Measurements from ENCODE around the gene PGLYRP2.

The PGLYRP2 gene

DNA sequence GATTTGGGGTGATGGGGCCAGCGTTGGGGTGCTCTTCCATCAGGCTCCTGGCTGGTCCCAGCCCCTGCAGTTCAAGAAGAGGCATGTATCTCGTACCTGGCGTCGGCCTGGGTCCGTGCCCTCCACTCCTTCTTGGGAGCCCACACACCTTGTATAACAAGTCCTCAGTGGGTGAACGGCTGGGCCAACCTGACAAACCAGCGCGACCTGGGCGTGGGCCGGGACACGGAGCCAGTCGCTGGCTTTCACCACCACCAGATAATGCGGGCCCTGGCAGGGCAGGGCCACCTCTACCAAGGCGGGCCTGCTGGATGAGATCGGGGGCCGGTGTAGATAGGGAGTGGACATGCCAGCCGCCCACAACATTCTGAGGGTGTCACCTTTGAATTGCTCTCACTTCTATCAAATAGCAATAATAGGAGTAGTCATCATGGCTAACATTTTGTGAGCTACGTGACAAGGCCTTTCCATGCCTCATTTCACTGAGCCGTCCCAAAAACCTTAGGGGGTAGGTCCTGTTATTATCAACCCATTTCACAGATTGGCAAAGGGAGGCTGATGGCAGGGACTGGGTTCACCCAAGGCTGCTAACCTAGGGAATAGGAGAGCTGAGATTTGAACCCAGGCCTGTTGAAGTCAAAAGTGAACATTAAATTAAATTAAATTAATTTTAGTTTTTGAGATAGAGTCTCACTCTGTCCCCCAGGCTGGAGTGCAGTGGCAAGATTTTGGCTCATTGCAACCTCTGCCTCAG lies 32.5 kb upstream of the PGLYRP2 start:
- Histone ChIP-seq H3K4me1 (ENCODE audit: control insufficient read depth, insufficient read depth, low read length) (no peaks in the 10 kb centered on the region), H3K27ac (ENCODE audit: insufficient read depth, low read depth, low read length, poor library complexity, severe bottlenecking) (no peak overlapping the region), H3K36me3 (ENCODE audit: control insufficient read depth, insufficient read depth, low read length) (no peaks in the 10 kb centered on the region), H3K27me3 (ENCODE audit: control insufficient read depth, insufficient read depth, low read length, poor library complexity, severe bottlenecking) (no peaks in the 10 kb centered on the region), H3K4me3 (ENCODE audit: insufficient read depth, low read depth, low read length) (no peak overlapping the region), H3K9me3 (ENCODE audit: control insufficient read depth, low read length) (peaks cover 11% of the 10 kb centered on the region)
- 88% methylated on average over 19 of the region's 19 CpGs for WGBS, 2 experiments

DNA sequence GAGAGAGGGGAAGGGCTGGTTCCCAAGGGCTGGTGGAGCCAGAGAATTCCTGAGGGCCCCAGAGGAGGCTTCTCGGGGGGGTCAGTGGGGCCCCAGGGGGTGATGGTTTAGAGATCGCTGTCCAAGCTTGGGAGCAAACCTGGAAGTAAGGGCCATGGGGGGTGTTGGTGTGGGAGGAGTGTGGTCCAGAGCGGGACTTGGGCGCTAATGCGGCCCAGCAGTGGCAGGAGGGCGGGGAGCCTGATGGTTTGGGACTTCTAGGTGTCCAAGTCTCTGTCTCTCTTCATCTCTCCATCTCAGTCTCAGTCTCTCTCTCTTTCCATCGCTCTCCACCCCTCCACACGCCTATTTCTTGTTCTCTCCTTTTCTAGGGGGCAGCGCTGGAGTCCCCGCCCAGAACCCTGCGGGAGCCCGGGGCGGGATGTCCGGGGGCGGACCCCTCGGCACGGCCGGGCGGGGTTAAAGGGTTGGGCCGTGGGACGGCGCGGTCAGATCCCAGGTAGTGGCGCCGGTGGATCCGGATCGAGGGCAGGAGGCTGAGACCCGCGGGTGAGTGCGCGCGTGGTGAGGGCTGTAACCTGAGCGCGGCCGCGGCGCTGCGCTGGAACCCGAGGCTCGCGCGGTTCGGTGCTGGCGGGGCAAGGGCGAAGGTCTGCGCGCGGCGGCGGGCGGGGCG lies 28.9 kb upstream of the PGLYRP2 start, which contains the start of gene CYP4F22:
CYP4F22 (plus strand) TSS at position 491 of the 676 bp plus-strand sequence. CDS start 16,812 bp downstream, outside the sequence.
- no peak within 1 kb of the TSS for H3K27ac ChIP-seq (ENCODE audit: insufficient read depth, low read depth, low read length, poor library complexity, severe bottlenecking)
- 86 to 87% methylated on average over 52 of the region's 52 CpGs for WGBS, 2 experiments
- no peak within 1 kb of the TSS for H3K4me3 ChIP-seq (ENCODE audit: insufficient read depth, low read depth, low read length)
- H3K4me1 ChIP-seq (ENCODE audit: control insufficient read depth, insufficient read depth, low read length) = no peaks in the 10 kb centered on the region
- no peaks in the 10 kb centered on the region for H3K36me3 ChIP-seq (ENCODE audit: control insufficient read depth, insufficient read depth, low read length)
- H3K27me3 ChIP-seq (ENCODE audit: control insufficient read depth, insufficient read depth, low read length, poor library complexity, severe bottlenecking) = no peaks in the 10 kb centered on the region
- peaks cover 8% of the 10 kb centered on the region for H3K9me3 ChIP-seq (ENCODE audit: control insufficient read depth, low read length)

DNA sequence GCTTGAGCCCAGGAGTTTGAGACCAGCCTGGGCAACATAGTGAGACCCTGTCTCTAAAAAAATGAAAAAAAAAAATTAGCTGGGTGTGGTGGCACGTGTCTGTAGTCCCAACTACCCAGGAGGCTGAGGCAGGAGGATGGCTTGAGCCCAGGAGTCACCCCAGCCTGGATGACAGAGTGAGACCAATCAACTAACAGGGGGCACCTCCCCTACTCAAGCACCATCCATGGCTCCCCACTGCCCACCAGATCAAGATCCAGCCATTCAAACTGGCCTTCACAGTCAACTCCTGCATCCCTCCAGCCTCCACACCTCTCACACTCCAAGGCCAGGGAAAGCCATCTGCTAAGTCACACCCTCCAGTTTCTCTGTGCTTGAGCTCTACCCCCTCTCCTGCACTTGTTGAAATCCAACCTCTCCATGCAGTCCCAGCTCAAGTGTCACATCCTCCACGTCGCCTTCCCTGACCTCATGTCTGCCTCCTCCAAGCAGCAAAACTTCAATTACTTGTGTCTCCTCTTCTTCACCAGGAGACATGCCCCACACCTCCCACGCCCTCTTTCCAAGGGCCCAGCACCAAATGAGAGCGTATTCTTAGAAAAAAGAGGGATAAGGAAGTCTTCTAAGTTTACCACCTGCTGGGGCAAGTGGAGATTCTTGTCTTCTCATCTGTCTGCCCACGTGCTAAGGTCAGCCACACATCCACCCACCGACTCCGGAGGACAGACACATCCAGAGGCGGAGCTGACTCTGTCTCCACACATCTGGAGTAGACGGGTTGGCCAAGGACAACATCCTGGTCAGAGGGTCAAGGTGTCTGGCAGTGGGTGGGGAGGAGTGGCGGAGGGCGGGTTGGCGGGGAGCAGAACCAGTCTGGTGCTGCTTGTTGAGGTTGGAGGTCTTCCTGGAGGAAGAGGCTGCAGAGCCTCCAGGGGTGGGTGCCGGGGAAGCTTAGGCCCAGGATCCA lies 28.1 kb upstream of the PGLYRP2 start:
- Histone ChIP-seq H3K36me3 (ENCODE audit: control insufficient read depth, insufficient read depth, low read length) (no peaks in the 10 kb centered on the region), H3K27me3 (ENCODE audit: control insufficient read depth, insufficient read depth, low read length, poor library complexity, severe bottlenecking) (no peaks in the 10 kb centered on the region), H3K9me3 (ENCODE audit: control insufficient read depth, low read length) (peaks cover 8% of the 10 kb centered on the region), H3K4me3 (ENCODE audit: insufficient read depth, low read depth, low read length) (no peak overlapping the region), H3K4me1 (ENCODE audit: control insufficient read depth, insufficient read depth, low read length) (no peaks in the 10 kb centered on the region), H3K27ac (ENCODE audit: insufficient read depth, low read depth, low read length, poor library complexity, severe bottlenecking) (no peak overlapping the region)
- WGBS, 2 experiments = 75% methylated on average over 14 of the region's 14 CpGs

DNA sequence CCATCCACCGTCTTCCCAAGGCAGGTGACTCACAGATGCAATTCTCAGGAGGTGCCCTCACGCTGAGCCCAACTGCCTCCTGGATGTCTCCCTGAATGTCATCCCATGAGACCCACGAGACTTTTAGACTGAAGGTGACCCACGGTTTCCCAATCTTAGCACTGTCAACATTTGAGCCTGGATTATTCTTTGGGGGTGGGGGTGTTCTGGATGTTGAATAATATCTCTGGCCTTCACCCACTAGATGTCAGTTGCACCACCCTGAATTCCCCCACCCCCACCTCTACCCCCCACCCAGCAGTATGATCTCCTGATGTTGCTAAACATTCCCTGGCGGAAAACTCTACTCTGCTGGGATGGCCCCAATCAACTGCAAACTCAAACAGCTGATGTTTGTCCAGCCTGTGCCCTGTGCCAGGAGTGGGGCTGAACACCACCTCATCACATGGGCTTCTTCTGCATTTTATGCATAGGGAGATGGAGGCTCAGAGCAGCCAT lies 26.8 kb upstream of the PGLYRP2 start:
- 76 to 80% methylated on average over 5 of the region's 5 CpGs for WGBS, 2 experiments
- Histone ChIP-seq H3K9me3 (ENCODE audit: control insufficient read depth, low read length) (peaks cover 4% of the 10 kb centered on the region), H3K27ac (ENCODE audit: insufficient read depth, low read depth, low read length, poor library complexity, severe bottlenecking) (no peak overlapping the region), H3K4me1 (ENCODE audit: control insufficient read depth, insufficient read depth, low read length) (no peaks in the 10 kb centered on the region), H3K4me3 (ENCODE audit: insufficient read depth, low read depth, low read length) (no peak overlapping the region), H3K27me3 (ENCODE audit: control insufficient read depth, insufficient read depth, low read length, poor library complexity, severe bottlenecking) (no peaks in the 10 kb centered on the region), H3K36me3 (ENCODE audit: control insufficient read depth, insufficient read depth, low read length) (no peaks in the 10 kb centered on the region)

DNA sequence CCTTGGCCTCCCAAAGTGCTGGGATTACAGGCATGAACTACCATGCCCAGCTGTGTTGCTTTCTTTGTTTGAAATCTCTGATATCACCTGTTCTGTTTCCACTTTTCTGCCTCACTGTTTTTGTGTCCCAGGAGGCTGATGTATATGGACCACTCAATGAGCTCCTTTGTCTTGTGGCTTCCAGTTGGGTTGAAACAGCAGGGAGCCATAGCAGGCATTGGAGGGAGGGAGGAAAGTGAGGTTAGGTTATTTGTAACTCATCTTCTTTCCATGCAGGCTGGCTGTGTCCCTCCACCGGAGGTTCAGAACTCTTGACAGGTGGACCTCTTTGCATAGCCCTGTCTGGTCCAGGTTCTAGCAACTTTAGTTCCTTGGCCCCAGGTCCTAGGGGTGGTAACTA lies 23.0 kb upstream of the PGLYRP2 start:
- no peaks in the 10 kb centered on the region for H3K36me3 ChIP-seq (ENCODE audit: control insufficient read depth, insufficient read depth, low read length)
- no peaks in the 10 kb centered on the region for H3K27me3 ChIP-seq (ENCODE audit: control insufficient read depth, insufficient read depth, low read length, poor library complexity, severe bottlenecking)
- 96 to 97% methylated on average over 1 of the region's 1 CpG for WGBS, 2 experiments
- no peak overlapping the region for H3K4me3 ChIP-seq (ENCODE audit: insufficient read depth, low read depth, low read length)
- peaks cover 14% of the 10 kb centered on the region for H3K9me3 ChIP-seq (ENCODE audit: control insufficient read depth, low read length)
- no peak overlapping the region for H3K27ac ChIP-seq (ENCODE audit: insufficient read depth, low read depth, low read length, poor library complexity, severe bottlenecking)
- no peaks in the 10 kb centered on the region for H3K4me1 ChIP-seq (ENCODE audit: control insufficient read depth, insufficient read depth, low read length)

DNA sequence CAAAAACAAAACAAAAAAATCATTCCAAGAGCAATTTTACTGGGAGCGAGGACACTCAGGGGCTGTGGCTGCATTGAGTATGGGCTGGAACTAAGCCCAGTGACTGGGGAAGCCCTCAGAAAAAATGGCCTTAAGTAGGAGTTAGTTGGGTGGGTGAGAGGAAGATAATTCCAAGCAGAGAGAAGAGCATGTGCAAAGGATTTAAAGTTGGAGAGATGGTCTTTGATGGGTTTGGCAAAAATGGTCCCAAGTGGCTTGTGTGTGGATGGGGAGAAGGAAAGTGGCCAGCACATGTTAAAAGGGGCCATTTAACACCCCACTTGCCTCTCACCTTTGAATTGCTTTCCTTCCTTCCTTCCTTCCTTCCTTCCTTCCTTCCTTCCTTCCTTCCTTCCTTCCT lies 22.3 kb upstream of the PGLYRP2 start:
- H3K27ac ChIP-seq (ENCODE audit: insufficient read depth, low read depth, low read length, poor library complexity, severe bottlenecking) = no peak overlapping the region
- 77 to 79% methylated on average over 1 of the region's 1 CpG for WGBS, 2 experiments

DNA sequence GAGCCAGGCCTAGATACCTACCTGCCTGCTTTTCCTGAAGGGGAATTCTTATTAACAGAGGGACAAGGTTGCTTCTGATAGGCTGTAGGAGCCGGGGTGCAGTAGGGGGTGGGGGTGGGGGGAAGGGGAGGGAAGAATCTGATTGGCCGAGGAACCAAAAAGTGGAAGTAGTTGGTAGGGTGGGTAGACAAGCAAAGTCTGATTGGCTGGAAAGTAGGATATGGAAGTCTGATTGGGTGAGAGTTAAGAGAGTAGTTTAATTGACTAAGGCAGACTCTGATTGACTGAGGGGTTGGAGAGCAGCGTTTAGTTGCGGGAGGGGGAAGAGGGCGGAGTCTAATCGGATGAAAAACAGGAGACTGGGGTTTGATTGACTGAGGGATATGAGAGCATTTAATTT lies 19.6 kb upstream of the PGLYRP2 start:
- H3K27me3 ChIP-seq (ENCODE audit: control insufficient read depth, insufficient read depth, low read length, poor library complexity, severe bottlenecking) = no peaks in the 10 kb centered on the region
- H3K4me3 ChIP-seq (ENCODE audit: insufficient read depth, low read depth, low read length) = no peak overlapping the region
- no peak overlapping the region for H3K27ac ChIP-seq (ENCODE audit: insufficient read depth, low read depth, low read length, poor library complexity, severe bottlenecking)
- peaks cover 11% of the 10 kb centered on the region for H3K9me3 ChIP-seq (ENCODE audit: control insufficient read depth, low read length)
- no peaks in the 10 kb centered on the region for H3K36me3 ChIP-seq (ENCODE audit: control insufficient read depth, insufficient read depth, low read length)
- H3K4me1 ChIP-seq (ENCODE audit: control insufficient read depth, insufficient read depth, low read length) = no peaks in the 10 kb centered on the region
- WGBS, 2 experiments = 79 to 80% methylated on average over 6 of the region's 6 CpGs

More for the DNA sequence above, 22.3 kb upstream of the PGLYRP2 start:
- no peaks in the 10 kb centered on the region for H3K27me3 ChIP-seq (ENCODE audit: control insufficient read depth, insufficient read depth, low read length, poor library complexity, severe bottlenecking)
- no peaks in the 10 kb centered on the region for H3K36me3 ChIP-seq (ENCODE audit: control insufficient read depth, insufficient read depth, low read length)
- H3K4me3 ChIP-seq (ENCODE audit: insufficient read depth, low read depth, low read length) = no peak overlapping the region
- peaks cover 14% of the 10 kb centered on the region for H3K9me3 ChIP-seq (ENCODE audit: control insufficient read depth, low read length)
- no peaks in the 10 kb centered on the region for H3K4me1 ChIP-seq (ENCODE audit: control insufficient read depth, insufficient read depth, low read length)

DNA sequence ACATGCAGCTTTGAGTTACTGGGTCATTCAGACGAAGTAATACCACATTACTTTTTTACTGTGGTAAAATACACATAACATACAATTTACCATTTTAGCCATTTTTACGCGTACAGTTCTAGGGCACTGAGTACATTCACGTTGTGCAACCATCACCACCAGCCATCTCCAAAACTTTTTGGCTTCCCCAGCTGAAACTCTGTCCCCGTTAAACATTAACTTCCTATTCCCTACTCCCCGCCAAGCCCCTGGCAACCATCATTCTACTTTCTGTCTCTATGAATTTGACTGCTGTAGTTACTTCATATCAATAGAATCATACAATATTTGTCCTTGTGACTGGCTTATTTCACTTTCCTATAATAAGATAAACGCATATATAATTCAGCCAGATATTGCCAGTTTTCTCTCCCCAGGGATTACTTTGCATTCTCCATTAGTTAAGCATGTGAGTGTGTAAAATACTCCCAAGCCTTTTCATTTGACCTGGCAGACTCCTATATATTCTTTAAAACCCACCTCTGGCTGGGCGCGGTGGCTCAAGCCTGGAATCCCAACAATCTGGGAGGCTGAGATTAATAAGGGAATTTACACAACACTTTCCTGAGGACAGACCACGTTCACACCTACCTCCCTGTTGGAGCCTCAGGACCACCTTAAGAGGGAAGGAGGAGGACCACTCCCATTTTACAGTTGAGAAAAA lies 19.0 kb upstream of the PGLYRP2 start:
- no peak overlapping the region for H3K27ac ChIP-seq (ENCODE audit: insufficient read depth, low read depth, low read length, poor library complexity, severe bottlenecking)
- WGBS, 2 experiments = 75 to 76% methylated on average over 10 of the region's 10 CpGs
- no peak overlapping the region for H3K4me3 ChIP-seq (ENCODE audit: insufficient read depth, low read depth, low read length)
- H3K36me3 ChIP-seq (ENCODE audit: control insufficient read depth, insufficient read depth, low read length) = no peaks in the 10 kb centered on the region
- peaks cover 11% of the 10 kb centered on the region for H3K9me3 ChIP-seq (ENCODE audit: control insufficient read depth, low read length)
- H3K27me3 ChIP-seq (ENCODE audit: control insufficient read depth, insufficient read depth, low read length, poor library complexity, severe bottlenecking) = no peaks in the 10 kb centered on the region
- H3K4me1 ChIP-seq (ENCODE audit: control insufficient read depth, insufficient read depth, low read length) = no peaks in the 10 kb centered on the region

DNA sequence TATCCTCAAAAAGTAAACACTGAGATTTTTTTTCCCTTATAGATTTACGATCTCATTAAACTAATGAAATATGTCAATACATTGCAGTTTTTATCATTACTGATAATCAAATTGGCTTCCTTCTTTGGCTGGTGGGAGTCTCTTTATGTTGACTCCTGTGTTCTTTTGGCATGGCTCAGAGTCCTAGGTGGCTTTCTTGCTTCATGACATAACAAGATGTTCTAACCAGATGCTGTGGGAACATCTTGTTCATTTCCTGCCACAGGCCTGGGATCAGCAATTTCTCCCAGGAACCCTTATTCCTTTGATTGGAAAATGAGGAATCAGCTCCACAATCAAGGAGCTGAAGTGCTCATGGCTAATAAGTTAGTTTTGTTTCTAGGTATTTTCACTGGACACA lies 15.8 kb upstream of the PGLYRP2 start:
- Histone ChIP-seq H3K4me3 (ENCODE audit: insufficient read depth, low read depth, low read length) (no peak overlapping the region), H3K4me1 (ENCODE audit: control insufficient read depth, insufficient read depth, low read length) (no peaks in the 10 kb centered on the region), H3K27me3 (ENCODE audit: control insufficient read depth, insufficient read depth, low read length, poor library complexity, severe bottlenecking) (no peaks in the 10 kb centered on the region), H3K36me3 (ENCODE audit: control insufficient read depth, insufficient read depth, low read length) (no peaks in the 10 kb centered on the region), H3K27ac (ENCODE audit: insufficient read depth, low read depth, low read length, poor library complexity, severe bottlenecking) (no peak overlapping the region), H3K9me3 (ENCODE audit: control insufficient read depth, low read length) (peaks cover 5% of the 10 kb centered on the region)
- 100% methylated on average over 1 of the region's 1 CpG for WGBS, 2 experiments

All from ectodermal cell (in vitro differentiated cells).